SK-N-SH treated with all-trans-retinoic acid at 6 μM for 48 hours (cell line): ENCODE measurements around the gene BRD1.
"Not testable (repeated sequence)": the region's sequence is repeated elsewhere in the genome, so short reads cannot be mapped to it uniquely, and the experiment has no call there.

Source experiments
- ARNTL ChIP-seq: fragments of 450-650 bp; formaldehyde crosslinking; IDR thresholded peaks from 2 replicates; pipeline ENCODE4 v1.5.0; 2020; ENCODE audit warnings: low read depth, mild to moderate bottlenecking, moderate library complexity, borderline replicate concordance
- ESRRG ChIP-seq: fragments of 250-450 bp; sonication (Bioruptor Pico); IDR thresholded peaks from 2 replicates; pipeline ENCODE4 v1.6.1; 2021; ENCODE audit warnings: mild to moderate bottlenecking
- OSR1 ChIP-seq: fragments of 250-450 bp; sonication (Bioruptor Pico); IDR thresholded peaks from 2 replicates; pipeline ENCODE4 v1.8.0; 2022; ENCODE audit warnings: moderate library complexity, mild to moderate bottlenecking, inconsistent platforms

DNA sequence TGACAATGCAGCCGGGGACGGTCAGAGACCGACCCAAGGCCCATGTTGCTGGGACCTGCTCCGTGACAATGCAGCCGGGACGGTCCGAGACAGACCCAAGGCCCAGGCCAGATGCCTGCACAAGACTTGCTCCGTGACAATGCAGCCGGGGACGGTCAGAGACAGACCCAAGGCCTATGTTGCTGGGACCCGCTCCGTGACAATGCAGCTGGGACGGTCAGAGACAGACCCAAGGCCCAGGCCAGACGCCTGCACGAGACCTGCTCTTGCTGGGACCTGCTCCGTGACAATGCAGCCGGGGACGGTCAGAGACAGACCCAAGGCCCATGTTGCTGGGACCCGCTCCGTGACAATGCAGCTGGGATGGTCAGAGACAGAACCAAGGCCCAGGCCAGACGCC lies 45.8 kb downstream of the BRD1 start:
- TF ChIP-seq OSR1, ARNTL, ESRRG (CRISPR knock-in tag): not testable (repeated sequence)
